MM.1S (cell line): Measurements from ENCODE around the gene WNT5B.

ENCODE experiments used
- DNase-seq: peaks from one replicate; pipeline ENCODE4 v3.0.0-alpha.2; 2015
- H2AFZ ChIP-seq: fragments of 300-600 bp; sonication (generic); 2 replicates; pipeline ENCODE4 v1.6.0; 2016; ENCODE audit warnings: antibody characterized with exemption, low read length
- H3F3A ChIP-seq: fragments of 300-600 bp; sonication (generic); 2 replicates; pipeline ENCODE4 v1.6.1; 2016; ENCODE audit warnings: mild to moderate bottlenecking, antibody characterized with exemption, low read length, moderate library complexity, mixed read lengths; ENCODE audit not compliant: insufficient read depth
- H3K27ac ChIP-seq: fragments of 300-600 bp; sonication (generic); 2 replicates; pipeline ENCODE4 v1.5.1; 2016; ENCODE audit warnings: mild to moderate bottlenecking, low read length
- H3K27me3 ChIP-seq: fragments of 300-600 bp; sonication (generic); replicated peaks from 2 replicates; pipeline ENCODE4 v1.6.0; 2016; ENCODE audit warnings: low read length; ENCODE audit not compliant: insufficient read depth
- H3K36me3 ChIP-seq: fragments of 300-600 bp; sonication (generic); replicated peaks from 2 replicates; pipeline ENCODE4 v1.6.1; 2016; ENCODE audit warnings: mild to moderate bottlenecking, low read length, mixed read lengths; ENCODE audit not compliant: insufficient read depth
- H3K4me1 ChIP-seq: fragments of 300-600 bp; sonication (generic); 2 replicates; pipeline ENCODE4 v1.6.1; 2016; ENCODE audit warnings: low read length, mixed read lengths
- H3K4me2 ChIP-seq: fragments of 300-600 bp; sonication (generic); 2 replicates; pipeline ENCODE4 v1.6.0; 2016; ENCODE audit warnings: low read depth, low read length
- H3K4me3 ChIP-seq: fragments of 300-600 bp; sonication (generic); 2 replicates; pipeline ENCODE4 v1.5.1; 2016; ENCODE audit warnings: low read length, mixed read lengths
- H3K79me2 ChIP-seq: fragments of 300-600 bp; sonication (generic); 2 replicates; pipeline ENCODE4 v1.6.1; 2016; ENCODE audit warnings: mixed run types, low read length, mixed read lengths
- H3K9ac ChIP-seq: fragments of 300-600 bp; sonication (generic); 2 replicates; pipeline ENCODE4 v1.6.1; 2016; ENCODE audit warnings: low read length, mixed read lengths
- H3K9me2 ChIP-seq: fragments of 300-600 bp; sonication (generic); replicated peaks from 2 replicates; pipeline ENCODE4 v1.6.1; 2016; ENCODE audit warnings: mild to moderate bottlenecking, low read length, mixed read lengths; ENCODE audit not compliant: insufficient read depth
- H3K9me3 ChIP-seq: fragments of 300-600 bp; sonication (generic); replicated peaks from 2 replicates; pipeline ENCODE4 v1.6.1; 2016; ENCODE audit warnings: mild to moderate bottlenecking, low read length, mixed read lengths; ENCODE audit not compliant: insufficient read depth
- H4K20me1 ChIP-seq: fragments of 300-600 bp; sonication (generic); 2 replicates; pipeline ENCODE4 v1.6.1; 2016; ENCODE audit warnings: mild to moderate bottlenecking, low read length, moderate library complexity, mixed read lengths; ENCODE audit not compliant: insufficient read depth
- EZH2 ChIP-seq: fragments of 300-600 bp; sonication (generic); optimal IDR thresholded peaks from 2 replicates; pipeline ENCODE3; 2017; ENCODE audit warnings: low read depth, mild to moderate bottlenecking, antibody characterized with exemption, low read length, mixed read lengths
- EZH2phosphoT487 ChIP-seq: fragments of 300-600 bp; sonication (generic); IDR thresholded peaks from 2 replicates; pipeline ENCODE4 v1.6.1; 2018; ENCODE audit warnings: antibody characterized with exemption, low read length
- TF ChIP-seq, protein P1 (sequence below): fragments of 300-600 bp; sonication (generic); IDR thresholded peaks from 2 replicates; pipeline ENCODE4 v1.5.1; 2016; ENCODE audit warnings: antibody characterized with exemption, low read length, mixed read lengths

The WNT5B gene

GRCh38 chr12:1622406-1622805 is 6.6 kb upstream of the WNT5B start:
- no peaks in the 10 kb centered on the region for H3K4me1 ChIP-seq
- no peak overlapping the region for H3K27ac ChIP-seq
- H3K4me3 ChIP-seq: no peak overlapping the region
- no peaks in the 10 kb centered on the region for H3K9me2 ChIP-seq
- no peak overlapping the region for H3K4me2 ChIP-seq
- no peaks in the 10 kb centered on the region for H3K27me3 ChIP-seq
- no peaks in the 10 kb centered on the region for H4K20me1 ChIP-seq
- DNase-seq: no peak
- peaks cover 3% of the 10 kb centered on the region; the same call in 1 of the 2 replicates for H3K36me3 ChIP-seq
- H3K9me3 ChIP-seq: no peaks in the 10 kb centered on the region
- H3K79me2 ChIP-seq: peaks cover 55% of the 10 kb centered on the region
- 0 out of 2 replicates have a peak, but pooled peaks cover 3% of the 10 kb centered on the region for H3F3A ChIP-seq
- no peak overlapping the region for H3K9ac ChIP-seq
- H2AFZ ChIP-seq: no peak overlapping the region
- TF ChIP-seq, protein P1, sequence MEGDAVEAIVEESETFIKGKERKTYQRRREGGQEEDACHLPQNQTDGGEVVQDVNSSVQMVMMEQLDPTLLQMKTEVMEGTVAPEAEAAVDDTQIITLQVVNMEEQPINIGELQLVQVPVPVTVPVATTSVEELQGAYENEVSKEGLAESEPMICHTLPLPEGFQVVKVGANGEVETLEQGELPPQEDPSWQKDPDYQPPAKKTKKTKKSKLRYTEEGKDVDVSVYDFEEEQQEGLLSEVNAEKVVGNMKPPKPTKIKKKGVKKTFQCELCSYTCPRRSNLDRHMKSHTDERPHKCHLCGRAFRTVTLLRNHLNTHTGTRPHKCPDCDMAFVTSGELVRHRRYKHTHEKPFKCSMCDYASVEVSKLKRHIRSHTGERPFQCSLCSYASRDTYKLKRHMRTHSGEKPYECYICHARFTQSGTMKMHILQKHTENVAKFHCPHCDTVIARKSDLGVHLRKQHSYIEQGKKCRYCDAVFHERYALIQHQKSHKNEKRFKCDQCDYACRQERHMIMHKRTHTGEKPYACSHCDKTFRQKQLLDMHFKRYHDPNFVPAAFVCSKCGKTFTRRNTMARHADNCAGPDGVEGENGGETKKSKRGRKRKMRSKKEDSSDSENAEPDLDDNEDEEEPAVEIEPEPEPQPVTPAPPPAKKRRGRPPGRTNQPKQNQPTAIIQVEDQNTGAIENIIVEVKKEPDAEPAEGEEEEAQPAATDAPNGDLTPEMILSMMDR: no peak
- TF ChIP-seq EZH2phosphoT487: no peak
- TF ChIP-seq EZH2: no peak

DNA sequence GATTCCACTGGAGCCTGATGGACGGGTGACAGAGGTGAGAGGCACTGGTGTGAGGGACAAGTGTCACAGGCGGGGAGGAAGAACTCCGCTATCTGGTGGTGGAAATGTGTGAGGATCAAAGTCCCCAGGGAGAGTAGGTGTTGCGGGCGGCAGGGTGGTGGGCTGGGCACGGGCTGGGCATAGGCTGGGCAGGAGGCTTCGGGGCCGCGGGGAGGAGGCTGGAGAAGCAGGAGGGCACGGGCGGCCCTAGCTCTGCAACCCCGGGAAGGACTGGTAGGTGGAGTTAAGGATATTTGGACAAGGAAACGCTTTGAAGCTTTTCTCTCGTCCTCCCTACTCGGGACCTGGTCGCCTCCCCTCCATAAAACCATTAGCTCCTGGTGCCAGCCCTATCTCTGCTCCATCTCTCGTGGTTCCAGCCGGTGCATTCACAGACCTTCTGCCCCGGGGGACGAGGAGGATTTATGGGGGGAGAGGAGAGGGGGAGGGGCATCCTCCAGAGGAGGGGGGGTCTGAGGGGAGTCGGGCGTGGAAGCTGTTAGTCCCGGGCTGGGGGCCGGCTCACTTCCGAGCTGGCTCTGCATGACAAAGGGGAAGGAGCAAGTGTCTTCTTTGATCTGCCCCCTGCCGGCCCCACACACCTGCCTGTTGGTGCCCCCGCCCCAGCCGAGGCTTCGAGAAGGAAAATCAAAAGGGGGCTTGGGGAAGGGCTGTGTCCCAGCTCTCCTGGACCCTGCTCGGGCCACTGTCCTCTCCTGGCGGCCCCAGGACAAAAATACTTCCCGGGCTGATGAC is 504 bp downstream of the WNT5B start:
- H3K36me3 ChIP-seq: no peaks in the 10 kb centered on the region; the same call in none of the 2 replicates
- H4K20me1 ChIP-seq: no peaks in the 10 kb centered on the region
- no peaks in the 10 kb centered on the region for H3K4me1 ChIP-seq
- no peak overlapping the region for H2AFZ ChIP-seq
- no peak overlapping the region for H3K27ac ChIP-seq
- H3K9ac ChIP-seq: no peak overlapping the region
- H3K27me3 ChIP-seq: no peaks in the 10 kb centered on the region
- DNase-seq: no peak
- H3K9me2 ChIP-seq: no peaks in the 10 kb centered on the region
- H3K9me3 ChIP-seq: no peaks in the 10 kb centered on the region
- peaks cover 31% of the 10 kb centered on the region for H3K79me2 ChIP-seq
- H3K4me3 ChIP-seq: no peak overlapping the region
- TF ChIP-seq, protein P1: no peak
- H3K4me2 ChIP-seq: no peak overlapping the region
- H3F3A ChIP-seq: 0 out of 2 replicates have a peak, but pooled peaks cover 2% of the 10 kb centered on the region

DNA sequence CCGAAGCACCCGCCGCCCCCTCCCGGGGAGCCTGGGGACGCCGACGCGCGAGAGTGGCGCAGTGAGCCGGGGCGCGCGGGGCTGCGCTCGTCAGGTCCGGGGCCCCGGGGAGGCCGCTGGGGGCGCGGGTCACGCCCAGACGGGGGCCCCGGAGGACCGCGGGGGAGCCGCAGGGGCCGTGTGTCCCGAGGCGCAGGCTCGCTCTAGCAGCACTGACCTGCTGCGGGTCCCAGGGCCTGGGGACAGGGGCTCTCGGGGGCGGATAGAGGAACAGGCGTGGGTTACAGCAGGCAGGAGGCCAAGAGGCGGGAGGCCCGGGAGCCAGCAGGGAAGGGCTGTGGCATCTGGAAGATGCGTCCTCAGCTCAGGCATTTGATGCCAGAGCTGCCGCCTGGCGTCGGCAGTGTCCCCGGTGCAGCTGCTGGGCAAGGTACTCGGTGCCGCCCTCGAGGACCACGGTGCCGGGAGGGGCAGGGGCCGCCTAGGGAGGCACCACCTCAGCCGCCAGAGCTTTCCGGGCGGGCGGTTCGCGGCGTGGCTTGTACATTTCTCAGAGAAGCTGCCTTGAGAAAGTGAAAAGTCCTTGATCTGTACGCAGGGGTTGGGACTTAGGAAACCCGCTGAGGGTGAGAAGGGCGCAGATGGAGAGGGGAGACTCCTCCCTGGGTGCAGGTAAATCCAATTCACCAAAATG is 1.2 kb downstream of the WNT5B start:
- Histone ChIP-seq H3K9ac (no peak overlapping the region), H3K9me2 (no peaks in the 10 kb centered on the region), H3K79me2 (peaks cover 24% of the 10 kb centered on the region), H3F3A (0 out of 2 replicates have a peak, but pooled peaks cover 2% of the 10 kb centered on the region), H3K27ac (no peak overlapping the region), H3K4me2 (no peak overlapping the region), H3K4me1 (no peaks in the 10 kb centered on the region), H3K27me3 (no peaks in the 10 kb centered on the region), H3K9me3 (no peaks in the 10 kb centered on the region), H3K4me3 (no peak overlapping the region), H2AFZ (no peak overlapping the region), H4K20me1 (no peaks in the 10 kb centered on the region), H3K36me3 (peaks cover 1% of the 10 kb centered on the region)
- DNase-seq: no peak
- TF ChIP-seq EZH2 (no peak), EZH2phosphoT487 (no peak)
- TF ChIP-seq, protein P1: no peak
